H1 (cell line): ENCODE data around the gene STX10. TPM values are rescaled to one million over a fixed set of nuclear protein-coding genes. Genes with fewer than 3 reads are reported as not detected.
"Not testable (repeated sequence)": the region's sequence is repeated elsewhere in the genome, so short reads cannot be mapped to it uniquely, and the experiment has no call there.

Experiments
- CTCF ChIA-PET: fragments of 300-600 bp; sonication (Branson Sonifier 250); formaldehyde crosslinking; loops from one replicate; lab custom pipeline; 2021; ENCODE audit not compliant: partially characterized antibody; lab: Charles Lee
- POLR2A ChIA-PET: fragments of 300-600 bp; sonication (Branson Sonifier 250); formaldehyde crosslinking; loops from one replicate; lab custom pipeline; 2021; ENCODE audit warnings: inconsistent platforms; ENCODE audit not compliant: partially characterized antibody; lab: Charles Lee
- DNase-seq, 2 experiments: peaks; one replicate each; pipeline versions ENCODE4 v3.0.0 to v3.0.0-alpha.2; 2010 to 2022; ENCODE audit warnings: low spot score in 2 of 2, low read depth in 1 of 2, mixed read lengths in 1 of 2
- FAIRE-seq: peaks from 2 replicates; lab custom pipeline; 2011; peaks lifted over from hg19 to GRCh38; lab: Jason Lieb, UNC
- H2AFZ ChIP-seq: 2 replicates; pipeline ENCODE4 v1.8.1; 2012; ENCODE audit warnings: low read length, inconsistent platforms
- H2AK5ac ChIP-seq: 2 replicates; pipeline ENCODE4 v1.6.1; 2013; ENCODE audit warnings: low read depth, low read length
- H2BK120ac ChIP-seq: replicated peaks from 2 replicates; pipeline ENCODE3; 2013; ENCODE audit warnings: low read depth, low read length, inconsistent platforms
- H2BK12ac ChIP-seq: 2 replicates; pipeline ENCODE4 v1.6.1; 2013; ENCODE audit warnings: low read depth, low read length
- H2BK15ac ChIP-seq: 2 replicates; pipeline ENCODE4 v1.6.1; 2013; ENCODE audit warnings: low read length
- H2BK20ac ChIP-seq: 2 replicates; pipeline ENCODE4 v1.6.1; 2013; ENCODE audit warnings: low read length
- H2BK5ac ChIP-seq: 2 replicates; pipeline ENCODE4 v1.6.1; 2013; ENCODE audit warnings: low read depth, low read length
- H3K14ac ChIP-seq: 2 replicates; pipeline ENCODE4 v1.6.1; 2013; ENCODE audit warnings: inconsistent platforms; ENCODE audit not compliant: insufficient read length
- H3K18ac ChIP-seq: 2 replicates; pipeline ENCODE4 v1.6.1; 2013; ENCODE audit warnings: low read length; ENCODE audit errors: extremely low read depth
- H3K23ac ChIP-seq: 2 replicates; pipeline ENCODE4 v1.6.1; 2013; ENCODE audit warnings: inconsistent platforms; ENCODE audit not compliant: insufficient read length
- H3K23me2 ChIP-seq: 2 replicates; pipeline ENCODE4 v1.6.1; 2013; ENCODE audit warnings: low read depth, low read length
- H3K27ac ChIP-seq: 2 replicates; pipeline ENCODE4 v1.6.1; 2011; ENCODE audit warnings: low read depth, low read length, inconsistent platforms
- H3K27me3 ChIP-seq, 4 experiments: replicated peaks in 1 of 4; 1 replicate in 1 of 4; 2 replicates in 3 of 4; pipeline versions ENCODE4 v1.6.1 to v1.8.1; 2011 to 2013; ENCODE audit warnings: low read length in 3 of 4, mild to moderate bottlenecking in 3 of 4, inconsistent platforms in 2 of 4, mixed read lengths in 2 of 4, moderate library complexity in 1 of 4; ENCODE audit not compliant: control insufficient read depth in 3 of 4, insufficient read depth in 3 of 4; ENCODE audit errors: extremely low read depth in 1 of 4
- H3K36me3 ChIP-seq, 4 experiments: 2 replicates each; pipeline versions ENCODE4 v1.6.1 to v1.8.1; 2011 to 2013; ENCODE audit warnings: mild to moderate bottlenecking in 4 of 4, low read length in 3 of 4, moderate library complexity in 2 of 4, control low read depth in 1 of 4, inconsistent platforms in 1 of 4; ENCODE audit not compliant: insufficient read depth in 4 of 4, control insufficient read depth in 2 of 4
- H3K4ac ChIP-seq: replicated peaks from 2 replicates; pipeline ENCODE3; 2013; ENCODE audit warnings: low read length, low read depth, mixed read lengths, inconsistent platforms; ENCODE audit not compliant: insufficient read length
- H3K4me1 ChIP-seq, 4 experiments: replicated peaks in 1 of 4; 1 replicate in 1 of 4; 2 replicates in 3 of 4; pipeline versions ENCODE4 v1.6.1 to v1.8.1; 2011 to 2013; ENCODE audit warnings: low read length in 3 of 4, inconsistent platforms in 2 of 4, mixed read lengths in 1 of 4; ENCODE audit not compliant: insufficient read depth in 4 of 4, control insufficient read depth in 3 of 4
- H3K4me2 ChIP-seq, 2 experiments: 2 replicates each; pipeline versions ENCODE4 v1.6.1 to v1.8.1; 2011 to 2013; ENCODE audit warnings: low read depth in 2 of 2, low read length in 2 of 2, control low read depth in 1 of 2, inconsistent platforms in 1 of 2, mild to moderate bottlenecking in 1 of 2; ENCODE audit not compliant: insufficient read depth in 1 of 2
- H3K4me3 ChIP-seq, 4 experiments: fragments of 200-600, 300-600 bp in 1 of 4; sonication (generic), shearing (Covaris generic), sonication (Bioruptor Twin) in 1 of 4; 2 replicates each; pipeline versions ENCODE4 v1.5.1 to v1.8.1; 2011 to 2016; ENCODE audit warnings: low read length in 4 of 4, low read depth in 3 of 4, control low read depth in 2 of 4, inconsistent platforms in 2 of 4, mild to moderate bottlenecking in 2 of 4, mixed read lengths in 1 of 4, moderate library complexity in 1 of 4; ENCODE audit not compliant: insufficient read depth in 2 of 4; ENCODE audit errors: extremely low read depth in 1 of 4
- H3K56ac ChIP-seq: replicated peaks from 2 replicates; pipeline ENCODE3; 2013; ENCODE audit warnings: low read depth, mild to moderate bottlenecking, mixed read lengths, low read length, inconsistent platforms; ENCODE audit not compliant: insufficient read length
- H3K79me1 ChIP-seq: 2 replicates; pipeline ENCODE4 v1.6.1; 2013; ENCODE audit warnings: low read depth, low read length, control low read depth
- H3K79me2 ChIP-seq, 2 experiments: 2 replicates each; pipeline versions ENCODE4 v1.6.1 to v1.8.1; 2012 to 2013; ENCODE audit warnings: low read length in 2 of 2, mild to moderate bottlenecking in 2 of 2, inconsistent platforms in 1 of 2; ENCODE audit not compliant: insufficient read depth in 2 of 2, control insufficient read depth in 1 of 2
- H3K9ac ChIP-seq, 4 experiments: replicated peaks in 1 of 4; 1 replicate in 1 of 4; 2 replicates in 3 of 4; pipeline versions ENCODE4 v1.6.1 to v1.8.1; 2011 to 2013; ENCODE audit warnings: low read depth in 3 of 4, low read length in 3 of 4, control low read depth in 2 of 4, mild to moderate bottlenecking in 2 of 4, moderate library complexity in 2 of 4, inconsistent platforms in 1 of 4; ENCODE audit errors: extremely low read depth in 1 of 4
- H3K9me3 ChIP-seq, 2 experiments: 2 replicates each; pipeline versions ENCODE4 v1.6.1 to v1.8.1; 2012 to 2013; ENCODE audit warnings: mild to moderate bottlenecking in 2 of 2, moderate library complexity in 2 of 2, control low read depth in 1 of 2, inconsistent platforms in 1 of 2, low read depth in 1 of 2, low read length in 1 of 2, mixed read lengths in 1 of 2; ENCODE audit not compliant: insufficient read depth in 2 of 2
- H4K20me1 ChIP-seq, 2 experiments: replicated peaks in 1 of 2; 2 replicates each; pipeline versions ENCODE3 to v1.8.1; 2011 to 2013; ENCODE audit warnings: inconsistent platforms in 2 of 2, low read length in 2 of 2, mild to moderate bottlenecking in 1 of 2; ENCODE audit not compliant: insufficient read depth in 2 of 2, control insufficient read depth in 1 of 2
- H4K5ac ChIP-seq: 2 replicates; pipeline ENCODE4 v1.6.1; 2013; ENCODE audit warnings: low read length, low read depth, mixed read lengths, inconsistent platforms; ENCODE audit not compliant: insufficient read length
- H4K8ac ChIP-seq: 2 replicates; pipeline ENCODE4 v1.8.0; 2013; ENCODE audit warnings: mild to moderate bottlenecking, moderate library complexity, low read length, inconsistent platforms; ENCODE audit not compliant: insufficient read depth; ENCODE audit errors: extremely low read depth
- H4K91ac ChIP-seq: replicated peaks from 2 replicates; pipeline ENCODE3; 2013; ENCODE audit warnings: low read length, mixed read lengths, inconsistent platforms; ENCODE audit not compliant: insufficient read length
- BRCA1 ChIP-seq: IDR thresholded peaks from 2 replicates; pipeline ENCODE4 v1.6.1; 2012; ENCODE audit warnings: low read depth, low read length, improper control_type of control experiment
- JUN ChIP-seq: IDR thresholded peaks from 2 replicates; pipeline ENCODE4 v1.6.1; 2011; ENCODE audit warnings: low read depth, mild to moderate bottlenecking, improper control_type of control experiment, low read length
- POLR2A ChIP-seq, 2 experiments: IDR thresholded peaks; 1 replicate in 1 of 2; 2 replicates in 1 of 2; pipeline ENCODE4 v1.6.1; 2011; ENCODE audit warnings: low read depth in 2 of 2, low read length in 2 of 2, mild to moderate bottlenecking in 2 of 2; ENCODE audit errors: control extremely low read depth in 1 of 2
- RBBP5 ChIP-seq: IDR thresholded peaks from 2 replicates; pipeline ENCODE4 v1.7.1; 2012; ENCODE audit warnings: low read depth, mild to moderate bottlenecking, inconsistent platforms, low read length, moderate library complexity, borderline replicate concordance
- RNF2 ChIP-seq: fragments of 200-900, 300-1000 bp; sonication (generic); IDR thresholded peaks from 2 replicates; pipeline ENCODE4 v1.7.1; 2016; ENCODE audit warnings: borderline replicate concordance, low read depth, mild to moderate bottlenecking, antibody characterized with exemption, low read length; ENCODE audit not compliant: poor library complexity, severe bottlenecking; ENCODE audit errors: missing control alignments
- SAP30 ChIP-seq: fragments of 300-600 bp; sonication (generic); IDR thresholded peaks from 2 replicates; pipeline ENCODE4 v1.7.1; 2012; ENCODE audit warnings: low read length, moderate library complexity, mild to moderate bottlenecking, inconsistent platforms; ENCODE audit not compliant: insufficient read depth, insufficient replicate concordance
- SIN3A ChIP-seq, 2 experiments: IDR thresholded peaks in 1 of 2; conservative IDR thresholded peaks in 1 of 2; 2 replicates each; pipeline ENCODE4 v1.6.1; 2011 to 2012; ENCODE audit warnings: low read length in 2 of 2, improper control_type of control experiment in 1 of 2, low read depth in 1 of 2, mild to moderate bottlenecking in 1 of 2
- SUZ12 ChIP-seq: fragments of 200-600 bp; sonication (generic); IDR thresholded peaks from 2 replicates; pipeline ENCODE4 v1.6.1; 2012; ENCODE audit warnings: mild to moderate bottlenecking, inconsistent platforms, low read length, moderate library complexity, mixed read lengths
- YY1 ChIP-seq: IDR thresholded peaks from 2 replicates; pipeline ENCODE4 v1.6.1; 2011; ENCODE audit warnings: low read depth, mild to moderate bottlenecking, low read length
- WGBS, 2 experiments: shearing (Covaris generic) in 1 of 2; methylation state at CpG; one replicate each; pipeline versions ENCODE4 v1.1.6 to v1.1.7; 2013 to 2015; ENCODE audit warnings: low lambda C conversion rate in 2 of 2, mixed read lengths in 2 of 2, inconsistent platforms in 1 of 2, low coverage in 1 of 2, missing lambda C conversion rate in 1 of 2; ENCODE audit not compliant: insufficient replicate concordance in 2 of 2, insufficient coverage in 1 of 2, insufficient read length in 1 of 2; ENCODE audit errors: extremely low coverage in 1 of 2, missing lambda C conversion rate in 1 of 2; 5-methylcytosine and 5-hydroxymethylcytosine counted together
- polyA plus RNA-seq, 7 experiments: library from polyadenylated mRNA; depleted of rRNA in 3 of 7; stranded (reverse) in 5 of 7; unstranded in 2 of 7; fragments of >200 nt in 5 of 7; fragments of 200-250 nt in 2 of 7; gene quantifications; 1 replicate in 5 of 7; 2 replicates in 1 of 7; 4 replicates in 1 of 7; pipeline versions ENCODE4 v1.2.1 to v1.2.3, GENCODE V29; 2011 to 2013; ENCODE audit warnings: missing spikeins in 2 of 7, mixed read lengths in 2 of 7
- total RNA-seq: library from RNA; stranded (reverse); fragmentation: NEBNext Ultra II Directional; extraction: Animal tissue kit (Norgen Biotek cat#: 25700); gene quantifications from 2 replicates; pipeline ENCODE4 v1.2.1, GENCODE V29; 2021

Gene STX10
- total and polyA plus RNA-seq, 2 of the 8 experiments (the other 6 are each of a cell fraction or from before 2014, with no cell fraction given) = 53.0 to 80.1 TPM

GRCh38 chr19:13149628-13150186, 468 bp downstream of the STX10 start (continued):
- TF ChIP-seq JUN (no peak), SAP30 (no peak), SIN3A (conservative IDR thresholded peaks at IDR 0.05 in 1 of 2, IDR thresholded peaks at IDR 0.05 in 1 of 2; ENCODE audit: low read depth in 1 of 2, low read length in 2 of 2) (0 out of 4 replicates have a peak, but pooled peaks of 1 of the 2 experiments have one; percentile 23), RBBP5 (0 out of 2 replicates have a peak, but pooled peaks have one; percentile 33), RNF2 (no peak), POLR2A (IDR thresholded peaks at IDR 0.05; ENCODE audit: control extremely low read depth in 1 of 2, low read depth in 2 of 2, low read length in 2 of 2) (peak; percentile 43 to 47; a peak in 2 of 3 replicates), BRCA1 (no peak), YY1 (no peak), SUZ12 (0 out of 2 replicates have a peak, but pooled peaks have one; percentile 24)

DNA sequence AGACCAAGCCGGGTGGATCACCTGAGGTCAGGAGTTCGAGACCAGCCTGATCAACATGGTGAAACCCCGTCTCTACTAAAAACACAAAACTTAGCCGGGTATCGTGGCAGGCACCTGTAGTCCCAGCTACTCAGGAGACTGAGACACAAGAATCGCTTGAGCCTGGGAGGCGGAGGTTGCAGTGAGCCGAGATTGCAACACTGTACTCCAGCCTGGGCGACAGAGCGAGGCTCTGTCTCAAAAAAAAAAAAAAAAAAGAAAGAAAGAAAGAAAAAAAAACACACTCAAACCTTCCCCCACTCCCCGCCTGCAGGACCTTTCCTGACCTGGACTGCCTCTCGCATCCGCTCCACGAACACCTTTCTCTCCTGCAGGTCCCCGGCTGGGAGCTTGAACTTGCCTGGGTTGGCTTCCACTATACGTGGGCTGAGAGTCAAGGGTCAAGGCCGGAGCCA, 975 bp downstream of the STX10 start:
- 0 out of 2 replicates have a peak overlapping the region, but pooled peaks have one; percentile 50 for H2BK12ac ChIP-seq
- H3K4ac ChIP-seq = peak overlapping the region; percentile 19
- peak overlapping the region; percentile 82 to 91 for H3K4me2 ChIP-seq
- not testable (repeated sequence) for H2BK20ac ChIP-seq, H3K79me1 ChIP-seq, H3K14ac ChIP-seq, H3K56ac ChIP-seq, H2AK5ac ChIP-seq, H3K23ac ChIP-seq, H3K4me1 ChIP-seq, H3K9me3 ChIP-seq, H2BK120ac ChIP-seq, H4K5ac ChIP-seq, DNase-seq, H3K27me3 ChIP-seq, H3K27ac ChIP-seq, FAIRE-seq
- WGBS, 2 experiments = 66% methylated on average over 14 of the region's 17 CpGs; no CpG with 5 or more reads in 1 of the 2 experiments
- peak overlapping the region; percentile 65 for H4K91ac ChIP-seq
- H3K4me3 ChIP-seq = peak overlapping the region; percentile 87 to 97 (median 94)
- H3K18ac ChIP-seq = peak overlapping the region; percentile 48; the same call in 1 of the 2 replicates
- CTCF ChIA-PET = interaction anchor here (0.9 to 2.5 kb wide), 5 partner anchors 10 to 34 kb away, joined by 3 to 5 read pairs (median 4); no protein-coding TSS in a partner anchor
- peak overlapping the region in 3 of 4 experiments; percentile 40 to 62 (median 53); a peak in 6 of 7 replicates for H3K9ac ChIP-seq
- peaks cover 18% of the 10 kb centered on the region for H3K23me2 ChIP-seq
- peaks cover 4 to 17% of the 10 kb centered on the region in 2 experiments for H4K20me1 ChIP-seq
- POLR2A ChIA-PET = interaction anchor here (0.9 to 9.6 kb wide), 9 partner anchors 8 to 211 kb away, joined by 3 to 530 read pairs (median 25); partner anchors contain the start of genes CALR, NACC1 and TRMT1
- H2BK5ac ChIP-seq = 0 out of 2 replicates have a peak overlapping the region, but pooled peaks have one; percentile 32
- peak overlapping the region; percentile 18; the same call in 1 of the 2 replicates for H2AFZ ChIP-seq
- H2BK15ac ChIP-seq = 0 out of 2 replicates have a peak overlapping the region, but pooled peaks have one; percentile 95
- H3K36me3 ChIP-seq = peaks cover 0 to 14% (median 5%) of the 10 kb centered on the region in 4 experiments; a peak in 3 of 8 replicates
- H3K79me2 ChIP-seq = peaks cover 13 to 37% of the 10 kb centered on the region in 2 experiments
- H4K8ac ChIP-seq = peak overlapping the region; percentile 88; the same call in 1 of the 2 replicates
